Occipital lobe (tissue), 2 donors: Measurements from ENCODE around the gene DGKI. TPM values are rescaled to one million over a fixed set of nuclear protein-coding genes. Genes with fewer than 3 reads are reported as not detected.
"Not testable (repeated sequence)": the region's sequence is repeated elsewhere in the genome, so short reads cannot be mapped to it uniquely, and the experiment has no call there.

Source experiments
- DNase-seq: peaks from one replicate; lab custom pipeline; 2025; lab: John Stamatoyannopoulos, UW
- total RNA-seq: library from RNA; depleted of rRNA; stranded (reverse); fragments of >200 nt; gene quantifications from one replicate; pipeline ENCODE4 v1.2.3, GENCODE V29; 2014

DGKI gene
- total RNA-seq, 1 donor from 2014 or later, result 202 TPM

GRCh38 chr7:137476937-137477336, 369.8 kb downstream of the DGKI start:
- no peak for DNase-seq

- no peak for DNase-seq
These were observed 370.8 kb downstream of the DGKI start for GRCh38 chr7:137475966-137476365.

- DNase-seq, result peak; percentile 23
These were observed 372.2 kb downstream of the DGKI start for GRCh38 chr7:137474540-137475026.

DNA sequence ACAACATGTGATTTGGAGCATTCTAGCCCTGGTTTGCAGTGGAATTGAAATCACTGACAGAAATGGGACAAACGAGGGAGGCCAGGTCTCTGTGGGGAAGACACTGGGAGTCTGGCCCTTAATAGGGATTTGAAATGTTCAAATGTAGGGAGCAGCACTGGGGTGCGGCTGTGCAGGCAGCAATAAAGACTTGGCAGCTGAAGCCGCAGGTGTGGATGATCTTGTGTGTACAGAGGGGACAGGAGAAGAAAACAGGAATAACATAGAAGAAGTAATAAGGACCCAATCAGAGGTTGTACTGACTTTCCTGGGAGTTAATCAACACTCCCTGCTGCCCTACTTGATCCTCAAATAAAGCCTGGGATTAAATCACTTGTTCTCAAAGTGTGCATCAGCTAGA, 375.6 kb downstream of the DGKI start:
- DNase-seq, result no peak

- DNase-seq, result no peak
These were observed 376.9 kb downstream of the DGKI start for GRCh38 chr7:137469858-137470257.

DNA sequence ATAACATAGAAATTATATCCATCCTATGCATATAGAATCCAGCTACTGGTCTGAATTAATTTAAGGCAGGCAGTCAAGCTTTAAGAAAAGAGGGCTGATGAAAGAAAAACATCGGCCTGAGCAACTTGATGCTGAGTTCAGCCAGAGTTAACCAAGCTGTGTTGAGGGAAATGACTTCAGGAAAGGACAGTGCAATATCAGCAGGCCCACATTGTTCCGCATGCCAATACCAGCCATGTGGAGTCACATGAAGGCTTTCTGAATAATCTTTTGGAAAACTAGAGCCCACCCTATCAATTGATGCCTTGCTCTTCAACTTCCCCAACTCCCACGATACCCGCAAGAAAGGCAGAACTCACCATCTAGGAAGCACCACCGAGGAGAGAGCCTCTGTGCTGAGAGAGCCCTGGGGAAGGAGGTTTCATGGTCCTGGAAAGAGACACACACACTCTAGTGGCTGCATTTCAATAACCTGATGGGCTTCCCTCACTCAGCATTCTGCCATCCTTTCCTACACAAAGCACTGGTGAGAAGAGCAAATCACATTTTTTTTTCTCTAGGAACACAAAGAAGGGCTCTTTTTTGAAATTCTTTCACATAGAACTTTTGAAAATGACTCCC, 377.5 kb downstream of the DGKI start:
- DNase-seq, result no peak

- no peak for DNase-seq
These were observed 383.9 kb downstream of the DGKI start for GRCh38 chr7:137462847-137463246.

DNA sequence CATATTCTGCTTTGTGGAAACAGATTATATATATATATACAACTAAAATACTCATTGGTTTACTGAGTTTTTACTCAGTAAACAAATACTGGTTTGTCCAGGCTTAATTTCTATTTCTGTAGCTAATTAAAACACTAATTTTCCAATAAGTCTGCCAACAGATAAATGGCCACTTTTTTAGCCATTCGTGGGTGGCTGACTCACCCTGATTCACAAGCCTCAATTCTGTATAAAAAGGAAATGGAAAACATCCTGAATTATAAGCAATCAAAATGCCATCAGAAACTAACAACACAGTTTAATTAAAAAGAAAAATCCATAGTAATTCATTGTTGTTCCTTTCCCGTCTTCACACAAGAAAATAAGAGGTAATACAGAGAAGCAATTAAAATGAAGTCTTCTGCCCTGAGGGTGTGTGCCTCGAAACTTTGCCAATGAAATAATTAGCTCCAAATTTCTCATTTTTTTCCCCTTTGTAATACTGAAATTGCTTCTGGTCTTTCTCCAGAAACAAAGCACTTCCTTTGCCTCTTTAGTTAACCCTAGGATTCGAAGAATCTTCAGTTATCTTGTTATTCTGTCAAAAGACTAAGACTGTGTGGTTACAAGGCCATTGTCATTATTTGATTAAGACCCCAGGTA, 384.6 kb downstream of the DGKI start:
- DNase-seq, result no peak

GRCh38 chr7:137458399-137458798, 388.4 kb downstream of the DGKI start:
- no peak for DNase-seq

DNA sequence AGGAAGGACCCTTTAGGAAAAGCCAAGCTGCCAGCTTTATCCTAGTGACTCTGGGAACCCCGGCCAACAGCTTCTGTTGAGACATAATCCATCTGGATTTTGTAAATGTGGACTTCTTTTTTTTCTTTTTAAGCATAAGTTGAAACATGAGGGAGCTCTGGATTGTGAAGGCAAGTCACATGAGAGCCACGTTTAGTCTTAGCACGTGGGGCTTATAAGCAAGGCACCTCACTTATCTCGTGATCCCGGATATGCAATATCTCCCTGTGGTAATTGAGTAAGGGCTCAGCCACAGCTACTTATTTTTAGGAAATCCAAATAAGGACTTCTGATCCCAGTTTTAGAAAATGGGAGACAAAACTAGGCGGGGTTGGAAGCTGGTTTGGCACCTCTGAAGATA, 392.0 kb downstream of the DGKI start:
- DNase-seq, result no peak

GRCh38 chr7:137454246-137454724, 392.5 kb downstream of the DGKI start:
- DNase-seq, result no peak

- DNase-seq, result no peak
These were observed 393.4 kb downstream of the DGKI start for GRCh38 chr7:137453356-137453755.

- no peak for DNase-seq
These were observed 397.8 kb downstream of the DGKI start for GRCh38 chr7:137449016-137449415.

DNA sequence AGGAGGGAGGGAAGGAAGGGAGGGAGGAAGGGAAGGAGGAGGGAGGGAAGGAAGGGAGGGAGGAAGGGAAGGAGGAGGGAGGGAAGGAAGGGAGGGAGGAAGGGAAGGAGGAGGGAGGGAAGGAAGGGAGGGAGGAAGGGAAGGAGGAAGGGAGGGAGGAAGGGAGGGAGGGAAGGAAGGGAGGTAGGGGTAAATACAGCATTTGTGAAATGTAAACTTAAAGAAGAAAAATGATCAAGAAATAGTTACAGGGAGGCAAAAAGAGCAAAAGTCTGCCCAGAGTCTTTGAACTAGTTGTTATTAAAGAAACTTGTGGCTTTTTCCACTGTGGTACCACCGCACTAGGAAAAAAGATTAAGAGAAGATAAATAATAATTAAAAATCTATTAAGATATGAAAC, 398.2 kb downstream of the DGKI start:
- not testable (repeated sequence) for DNase-seq

DNA sequence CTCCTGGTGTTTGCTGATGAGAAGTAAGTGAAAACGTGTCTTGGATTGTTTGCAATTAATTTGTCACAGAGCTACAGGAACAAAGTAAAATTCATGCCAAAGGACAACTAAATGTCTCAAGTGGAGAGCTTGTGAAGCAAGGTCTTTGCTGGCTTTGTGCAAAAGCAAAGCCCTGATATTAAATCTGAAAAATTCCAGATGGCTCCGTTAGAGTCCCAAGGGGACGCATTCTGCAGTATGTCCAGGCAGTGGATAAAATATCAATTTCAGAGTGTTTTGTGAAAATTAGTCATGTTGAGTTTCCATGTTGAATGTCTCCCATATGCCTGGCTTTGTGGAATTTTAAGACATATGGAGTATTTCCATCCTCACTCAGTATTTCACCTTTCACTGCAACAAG, 400.7 kb downstream of the DGKI start:
- DNase-seq, result no peak

GRCh38 chr7:137445268-137445667, 401.5 kb downstream of the DGKI start:
- no peak for DNase-seq

DNA sequence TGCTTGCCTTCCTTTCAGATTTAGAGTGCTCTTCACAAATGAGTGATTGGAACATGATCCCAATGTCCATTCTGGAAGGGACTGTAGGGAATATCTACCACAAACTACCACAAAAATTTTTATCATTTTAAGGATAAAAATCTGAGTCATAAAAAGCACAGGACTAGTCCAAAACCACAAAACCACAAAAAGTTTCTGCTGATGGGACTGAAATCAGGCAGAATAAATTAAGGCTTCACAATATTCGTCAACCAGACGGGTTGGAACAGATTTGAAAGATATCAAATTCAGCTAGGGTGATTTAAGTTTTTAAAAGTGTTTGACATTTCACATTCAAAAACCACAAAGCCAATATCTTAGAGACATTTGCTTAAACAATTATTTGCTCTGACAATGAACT, 403.2 kb downstream of the DGKI start:
- no peak for DNase-seq

DNA sequence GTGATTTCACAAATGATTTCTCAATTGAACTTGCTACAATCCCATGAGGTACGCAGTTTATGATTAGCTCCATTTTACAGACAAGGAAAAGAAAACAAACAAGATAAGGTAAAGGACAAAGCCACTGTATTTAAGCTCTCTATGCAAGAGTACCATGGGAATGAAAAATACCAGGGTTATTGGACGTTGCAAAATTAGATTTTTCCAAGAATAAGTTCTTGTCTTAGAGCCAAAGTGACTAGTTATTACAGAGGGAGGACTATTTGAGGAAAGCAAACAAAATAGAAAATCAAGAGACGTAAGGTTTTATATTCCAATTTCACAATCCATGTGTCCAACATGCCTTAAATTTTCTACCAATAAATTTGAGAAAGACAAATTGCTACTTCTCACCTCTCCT, 405.3 kb downstream of the DGKI start:
- DNase-seq, result no peak

DNA sequence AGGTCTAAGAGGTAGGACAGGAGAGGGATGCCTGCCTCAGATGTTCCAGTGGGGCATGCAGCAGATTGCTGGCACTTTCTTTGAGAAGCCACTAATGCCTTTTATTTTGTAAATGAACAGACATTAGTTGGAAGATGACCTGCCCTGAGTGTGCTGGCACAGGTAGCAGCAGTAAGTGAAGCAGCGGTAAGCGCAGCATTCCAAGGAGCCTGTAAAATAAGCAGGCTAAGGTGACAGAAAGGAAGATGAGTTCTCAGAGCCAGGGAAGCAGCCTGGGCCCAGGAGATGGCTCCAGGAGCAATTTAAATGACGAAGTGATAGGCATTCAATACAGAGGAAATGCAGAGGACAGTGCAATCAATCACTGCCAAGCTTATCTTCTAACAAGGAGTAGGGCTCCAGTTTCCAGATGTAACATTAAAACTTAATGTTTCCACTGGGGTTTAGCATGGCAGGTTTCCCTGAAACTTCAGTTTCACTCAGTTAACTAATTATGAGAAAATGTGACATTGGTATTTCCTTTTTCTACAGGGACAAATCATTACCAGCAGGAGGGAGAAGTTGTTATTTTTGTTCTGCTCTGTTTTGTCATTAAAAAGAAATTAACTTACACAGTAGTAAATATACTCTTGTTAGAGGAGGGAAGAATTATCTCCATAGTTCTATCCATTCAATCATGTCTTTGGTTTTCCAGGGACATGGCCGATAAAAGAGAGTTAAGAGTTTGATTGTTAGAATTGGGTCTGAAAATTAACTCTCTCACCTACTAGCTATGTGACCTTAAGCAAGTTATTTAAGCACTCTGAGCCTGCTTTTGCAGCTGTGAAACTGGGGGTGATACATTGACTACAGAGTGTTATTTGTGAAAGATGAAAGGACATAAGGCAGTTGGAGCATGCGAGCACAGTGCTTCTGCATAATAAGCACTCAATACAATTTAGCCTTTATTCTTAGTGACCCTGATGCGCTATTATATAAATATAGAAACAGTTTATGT, 406.6 kb downstream of the DGKI start:
- no peak for DNase-seq

- no peak for DNase-seq
These were observed 411.8 kb downstream of the DGKI start for GRCh38 chr7:137434946-137435345.

DNA sequence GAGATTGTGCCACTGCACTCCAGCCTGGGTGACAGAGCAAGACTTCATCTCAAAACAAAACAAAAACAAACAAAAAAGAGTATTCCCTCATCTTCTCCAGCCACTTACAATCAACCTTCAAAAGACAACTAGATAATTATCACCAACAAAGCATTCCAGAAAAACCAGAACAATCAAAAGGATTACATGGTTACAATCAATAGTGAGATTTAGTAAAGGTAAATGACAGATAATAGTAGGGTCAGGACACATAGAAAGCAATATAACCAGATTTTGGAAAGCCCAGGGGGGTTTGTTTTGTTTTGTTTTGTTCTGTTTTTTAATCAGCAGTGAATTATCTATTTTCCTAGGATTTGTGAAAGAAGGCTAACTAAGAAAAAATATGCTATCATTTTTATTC, 412.2 kb downstream of the DGKI start:
- no peak for DNase-seq

- DNase-seq, result no peak
These were observed 423.5 kb downstream of the DGKI start for GRCh38 chr7:137423321-137423720.
